Measurements from ENCODE around the gene NIT2. TPM values are rescaled to one million over a fixed set of nuclear protein-coding genes. Genes with fewer than 3 reads are reported as not detected.

Gene NIT2
- 40.0 and 44.5 TPM in 2 replicates for total RNA-seq

GRCh38 chr3:100334488-100335351 lies at the start of gene NIT2:
TSS of gene NIT2 (plus strand) at chr3:100334757. CDS start at chr3:100334792, 35 bp downstream.

GRCh38 chr3:100400780-100401673 lies 66.5 kb downstream of the NIT2 start, which contains the start of the genes LNP1 and TOMM70:
TSS of gene LNP1 (plus strand) at chr3:100401539. CDS start at chr3:100429730, 28,191 bp downstream.
TSS of gene TOMM70 (minus strand) at chr3:100401089. CDS start at chr3:100400949, 140 bp downstream.

Other genes with a start within 250 kb of the NIT2 start
- 25.1 and 28.5 TPM in 2 replicates for gene FILIP1L, start 220.3 kb upstream of the NIT2 start, total RNA-seq
- gene TBC1D23, start 73.8 kb upstream of the NIT2 start, total RNA-seq = 27.3 and 30.4 TPM in 2 replicates
- gene TOMM70, start 66.3 kb downstream of the NIT2 start, total RNA-seq = 26.8 and 37.1 TPM in 2 replicates
- gene LNP1, start 66.8 kb downstream of the NIT2 start, total RNA-seq = 2.6 and 3.1 TPM in 2 replicates
- gene TMEM45A, start 157.9 kb downstream of the NIT2 start, total RNA-seq = 74.3 and 93.9 TPM in 2 replicates

All from pericardium fibroblast (primary cell).